ENCODE data around the gene HSBP1.

HSBP1 gene

GRCh38 chr16:83840060-83840617 lies 32.4 kb downstream of the HSBP1 start:
- DNase-seq, result no peak

- DNase-seq, result no peak
Measured at GRCh38 chr16:83842291-83842690, 34.5 kb downstream of the HSBP1 start.

DNA sequence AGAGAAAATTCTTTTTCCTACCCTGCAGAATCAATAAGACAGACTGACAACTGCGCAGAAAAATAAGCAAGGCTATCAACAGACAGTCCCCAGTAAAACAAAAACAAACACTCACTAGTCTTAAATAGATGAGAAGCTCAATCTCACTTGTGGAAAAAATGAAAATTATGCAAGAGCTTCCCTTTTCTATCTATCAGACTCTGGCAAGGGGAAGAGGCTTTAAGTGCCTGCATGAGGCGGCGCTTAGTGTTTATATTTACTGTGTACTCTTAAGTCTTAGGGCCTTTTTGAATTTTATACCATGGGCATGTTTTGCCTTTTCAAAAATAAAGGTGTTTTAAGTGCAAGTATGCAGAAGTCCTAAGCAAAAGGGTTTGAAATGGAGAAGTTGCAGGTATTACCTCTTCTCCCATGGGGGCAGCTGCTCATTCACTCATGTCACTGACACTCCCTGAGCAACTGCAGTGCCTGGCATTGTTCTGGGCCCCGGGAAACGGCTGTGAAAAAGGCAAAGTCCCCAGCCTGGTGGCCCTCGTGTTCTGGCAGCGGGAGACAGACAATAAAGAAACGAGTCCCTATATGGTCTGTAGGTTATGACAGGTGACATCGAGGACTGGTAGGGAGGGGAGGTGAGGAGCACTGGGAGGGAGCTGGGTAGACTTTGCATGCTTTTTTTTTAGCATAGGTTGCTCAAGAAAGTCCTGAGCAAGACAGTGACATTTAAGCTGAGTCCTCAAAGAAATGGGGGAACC lies 35.2 kb downstream of the HSBP1 start:
- DNase-seq, result peak; percentile 6

DNA sequence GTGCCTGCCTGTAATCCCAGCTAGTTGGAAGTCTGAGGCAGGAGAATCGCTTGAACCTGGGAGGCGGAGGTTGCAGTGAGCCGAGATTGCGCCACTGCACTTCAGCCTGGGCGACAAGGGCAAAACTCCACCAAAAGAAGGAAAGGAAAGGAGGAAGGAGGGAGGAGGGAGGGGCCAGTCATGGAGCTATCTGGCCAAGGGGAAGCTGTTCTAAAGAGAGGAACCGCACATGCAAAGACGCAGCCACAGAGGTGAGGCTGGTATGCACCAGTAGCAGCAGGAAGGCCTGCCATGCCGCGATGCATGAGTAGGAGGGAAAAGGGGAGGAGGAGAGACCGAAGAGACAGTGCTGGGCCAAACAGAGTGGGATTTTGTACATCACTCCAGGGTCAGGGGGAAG lies 35.9 kb downstream of the HSBP1 start:
- DNase-seq, result no peak

DNA sequence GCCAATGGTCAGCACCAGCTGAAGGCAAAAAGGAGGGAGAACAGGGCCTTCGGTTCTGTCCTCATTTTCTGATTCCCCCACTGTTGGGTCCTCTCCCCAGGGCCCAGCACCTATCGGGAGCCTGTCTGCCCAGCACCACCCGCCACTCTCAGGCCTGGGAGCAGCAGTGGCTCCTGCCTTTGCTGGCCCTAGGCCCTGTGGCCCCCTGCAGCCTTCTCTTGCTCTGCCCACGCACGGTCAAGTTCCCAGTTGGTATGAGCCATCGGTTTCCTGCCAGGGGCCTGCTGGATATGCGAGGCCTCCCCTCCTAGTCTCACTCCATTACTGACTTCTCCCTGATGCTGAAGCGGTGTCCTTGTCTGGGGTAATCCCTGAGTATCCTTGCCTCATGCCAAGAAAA lies 37.5 kb downstream of the HSBP1 start:
- DNase-seq, result no peak

DNA sequence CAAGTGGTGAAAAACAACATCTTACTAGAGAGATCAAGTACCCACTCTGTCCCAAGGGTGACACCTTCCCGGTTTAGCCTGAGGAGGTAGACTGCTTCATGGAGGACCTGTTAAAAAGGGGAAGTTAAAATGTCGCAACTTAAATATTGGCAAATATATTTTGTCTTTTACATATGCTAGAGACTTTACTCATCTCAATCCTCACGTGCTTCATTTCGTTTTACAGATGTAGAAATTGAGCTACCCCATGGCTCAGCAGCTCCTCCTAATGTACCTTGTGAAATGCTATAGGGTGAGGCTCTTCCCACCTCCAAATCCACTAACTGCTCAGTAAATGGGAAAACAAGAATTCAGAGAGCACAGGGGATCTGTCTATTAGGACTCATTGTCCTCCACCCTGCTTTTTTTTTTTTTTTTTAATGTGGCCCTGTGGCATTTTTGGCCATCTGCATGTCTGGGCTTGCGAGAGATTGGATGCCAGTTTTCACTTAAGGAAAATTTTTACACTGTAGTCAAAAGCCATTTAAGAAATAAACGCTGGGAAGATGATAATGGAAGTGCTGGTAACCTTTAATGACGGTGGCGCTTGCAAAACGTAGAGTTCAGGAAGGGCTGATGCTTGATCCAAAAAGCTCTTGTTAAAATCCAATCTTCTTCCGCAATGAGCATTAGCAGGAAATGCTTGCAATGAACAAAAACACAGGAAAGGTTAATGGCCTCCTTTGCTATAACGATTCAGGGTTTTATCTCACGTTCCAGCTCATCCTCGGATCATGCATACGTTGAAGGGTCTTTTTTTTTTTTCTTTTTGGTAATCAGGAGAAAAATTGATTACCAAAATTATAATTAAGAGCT lies 39.8 kb downstream of the HSBP1 start:
- DNase-seq, result no peak

DNA sequence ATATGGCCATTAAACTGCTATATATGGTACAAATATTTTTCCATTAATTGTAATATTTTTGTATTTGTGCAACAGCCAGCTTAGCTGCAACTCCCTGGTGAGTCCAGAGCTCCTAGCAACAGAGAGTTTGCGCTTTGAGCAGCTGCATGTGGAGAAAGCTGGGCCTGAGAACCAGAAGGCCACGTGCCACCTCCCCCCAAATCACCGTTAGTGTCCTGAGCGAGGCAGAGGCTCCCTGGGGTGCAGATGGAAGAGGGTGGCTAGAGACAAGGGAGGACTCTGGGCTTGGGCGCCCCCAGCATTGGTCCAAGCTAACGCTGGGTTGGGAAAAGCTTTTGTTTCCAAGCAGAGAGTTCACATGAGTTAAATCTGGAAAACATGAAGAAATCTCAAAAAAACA lies 41.6 kb downstream of the HSBP1 start:
- DNase-seq, result no peak

DNA sequence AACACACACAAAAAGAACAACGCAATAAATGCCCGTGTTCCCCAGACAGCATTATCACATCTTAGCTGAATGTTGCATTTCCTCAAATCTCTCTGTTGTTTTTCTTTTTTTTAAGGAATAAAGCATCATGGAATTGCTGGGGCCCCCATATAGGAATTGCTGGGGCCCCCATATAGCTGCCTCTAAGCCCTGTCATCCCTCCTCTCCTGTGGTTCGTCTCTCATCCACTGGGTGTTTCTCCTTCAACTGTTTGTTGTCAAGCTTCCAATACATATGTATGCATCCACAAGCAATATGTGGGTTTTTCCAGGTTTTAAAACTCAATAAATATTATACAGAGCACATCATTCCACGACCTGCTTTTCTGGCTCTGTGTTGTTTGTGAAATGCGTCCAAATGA lies 43.2 kb downstream of the HSBP1 start:
- DNase-seq, result no peak

DNA sequence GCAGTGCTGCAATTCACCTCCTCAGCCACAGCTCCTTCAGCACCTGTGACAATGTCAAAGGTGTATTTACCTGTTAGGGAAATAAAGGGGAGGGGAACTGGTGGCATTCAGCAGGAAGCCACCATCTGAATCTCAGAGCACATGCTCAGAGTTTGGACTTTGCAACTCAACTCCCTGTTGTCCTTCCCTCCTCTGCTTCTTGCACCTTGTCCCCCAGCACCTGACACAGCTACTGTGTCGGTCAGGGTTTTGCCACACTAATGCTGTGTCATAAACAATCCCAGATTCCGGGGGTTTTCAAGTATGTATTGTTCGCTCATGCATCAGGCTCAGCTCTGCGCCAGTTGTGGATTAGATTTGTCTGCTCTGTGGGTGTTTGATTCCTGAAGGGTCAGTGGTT lies 43.7 kb downstream of the HSBP1 start:
- no peak for DNase-seq

- DNase-seq, result no peak
Measured at GRCh38 chr16:83852774-83853173, 45.0 kb downstream of the HSBP1 start.

DNA sequence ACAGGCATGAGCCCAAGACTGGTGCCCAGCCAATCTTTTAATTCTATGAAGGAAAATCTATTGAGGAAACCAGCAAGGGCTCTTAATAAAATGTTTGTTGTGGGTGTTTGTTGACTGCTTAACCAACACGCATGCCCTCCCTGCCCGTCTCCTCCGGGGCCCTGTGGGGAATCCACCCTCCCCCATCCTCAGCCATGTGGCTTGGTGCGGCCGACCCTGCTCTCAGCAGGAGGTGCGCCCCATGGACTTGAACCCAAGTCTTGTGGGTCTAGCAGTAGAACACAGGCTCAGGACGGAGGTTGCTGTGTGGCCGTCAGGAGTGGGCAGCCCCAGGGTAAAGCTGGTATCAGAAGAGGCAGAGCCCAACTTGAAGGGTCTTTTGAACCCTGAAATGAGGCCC lies 46.1 kb downstream of the HSBP1 start:
- DNase-seq, result no peak

- DNase-seq, result no peak
Measured at GRCh38 chr16:83854420-83854819, 46.6 kb downstream of the HSBP1 start.

DNA sequence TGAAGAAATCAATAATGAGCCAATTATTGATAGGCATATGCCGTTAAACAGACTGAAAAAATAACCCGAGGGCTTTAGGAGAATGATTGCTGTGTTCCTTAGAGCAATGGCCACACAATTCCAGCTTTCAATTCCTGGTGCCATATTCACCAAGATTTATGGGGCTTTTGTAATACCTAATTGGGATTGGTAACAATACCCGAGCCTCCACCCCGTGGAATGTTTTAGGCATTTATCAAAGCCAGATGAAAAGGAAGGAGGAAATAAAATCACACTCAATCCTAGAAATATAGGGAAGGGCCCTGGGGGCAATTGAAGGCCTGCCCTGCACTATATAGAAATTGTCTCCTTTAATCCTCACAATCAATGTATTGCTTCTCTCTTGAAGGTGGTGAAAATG lies 49.0 kb downstream of the HSBP1 start:
- no peak for DNase-seq

GRCh38 chr16:83859265-83859664 lies 51.5 kb downstream of the HSBP1 start:
- DNase-seq, result no peak

DNA sequence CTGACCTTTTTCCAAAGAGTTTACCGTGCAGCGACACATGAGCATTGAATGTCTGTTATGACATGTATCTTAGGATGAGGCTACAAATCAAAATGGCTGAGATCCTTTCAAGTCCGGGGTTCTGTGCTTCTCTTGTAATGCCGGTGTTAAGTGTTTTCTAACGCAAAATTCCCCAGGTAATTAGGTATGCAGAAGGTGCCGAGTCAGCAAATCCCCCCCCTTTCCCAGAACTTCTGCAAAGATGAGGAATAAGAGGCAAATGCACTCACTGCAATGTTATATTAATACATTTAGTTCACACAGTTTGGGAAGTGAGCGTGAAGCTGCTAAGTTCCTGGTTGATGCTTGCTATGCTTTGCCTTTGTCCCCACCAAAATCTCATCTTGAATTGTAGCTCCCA lies 54.9 kb downstream of the HSBP1 start:
- no peak for DNase-seq

DNA sequence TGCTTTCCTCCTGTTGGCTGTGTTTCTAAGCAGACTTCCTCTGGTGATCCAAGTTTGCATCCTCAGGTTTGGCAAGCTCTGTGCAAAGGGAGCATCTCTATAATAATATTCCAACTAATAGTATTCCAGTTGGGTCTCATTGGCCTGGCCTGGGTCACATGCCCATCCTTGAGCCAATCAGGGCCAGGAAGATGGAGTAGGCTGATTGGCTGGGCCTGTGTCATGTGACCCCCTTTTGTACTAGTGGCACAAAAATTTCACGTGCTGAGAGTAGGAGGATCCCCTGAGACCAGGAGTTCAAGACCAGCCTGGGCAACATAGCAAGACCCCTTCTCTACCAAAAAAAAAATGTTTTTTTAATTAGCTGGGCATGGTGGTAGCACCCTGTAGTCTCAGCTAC lies 55.9 kb downstream of the HSBP1 start:
- no peak for DNase-seq
